HCT116 (cell line): ENCODE measurements around the gene ANO6. TPM values are rescaled to one million over a fixed set of nuclear protein-coding genes. Genes with fewer than 3 reads are reported as not detected.

ENCODE experiments used
- ATAC-seq: fragments of 200-7000 bp; cut with Tn5 transposase; 2 replicates; pipeline ENCODE4 v1.9.1; 2020; ENCODE audit warnings: mild to moderate bottlenecking, moderate library complexity
- BruUV-seq: library from RNA; stranded (reverse); fragments of 400-500 nt; replicated peaks from 2 replicates; lab custom pipeline; 2021; lab: Mats Ljungman, UMichigan
- CTCF ChIA-PET: fragments of 300-600 bp; sonication (Branson Sonifier 250); formaldehyde crosslinking; loops from one replicate; lab custom pipeline; 2021; ENCODE audit warnings: antibody characterized with exemption; lab: Charles Lee
- POLR2A ChIA-PET: fragments of 300-600, 350-600 bp; sonication (Branson Sonifier 250); formaldehyde crosslinking; loops from one replicate; lab custom pipeline; 2021; ENCODE audit warnings: antibody characterized with exemption; lab: Charles Lee
- RAD21 ChIA-PET, 2 experiments: fragments of 300-600 bp; sonication (Branson Sonifier 250); formaldehyde crosslinking; loops; one replicate each; lab custom pipeline; 2023; ENCODE audit warnings: low total read pairs in 2 of 2; ENCODE audit not compliant: uncharacterized antibody in 2 of 2, unreplicated experiment in 2 of 2, low non-redundant PET in 1 of 2; lab: Charles Lee
- DNase-seq: peaks from one replicate; pipeline ENCODE4 v3.0.0-alpha.2; 2010; ENCODE audit warnings: low read depth, low spot score
- H2AFZ ChIP-seq: fragments of 200-600 bp; shearing (Covaris generic), sonication (generic); 2 replicates; pipeline ENCODE4 v1.6.1; 2017; ENCODE audit warnings: low read depth, mixed run types, mixed read lengths, antibody characterized with exemption, low read length; ENCODE audit not compliant: poor library complexity, severe bottlenecking
- H3K27ac ChIP-seq: 2 replicates; pipeline ENCODE4 v1.5.1; 2012; ENCODE audit warnings: low read depth, low read length
- H3K27me3 ChIP-seq: fragments of 200-600 bp; sonication (generic); 2 replicates; pipeline ENCODE4 v1.6.1; 2016; ENCODE audit warnings: mixed run types, low read length, mixed read lengths; ENCODE audit not compliant: insufficient read depth
- H3K36me3 ChIP-seq, 2 experiments: fragments of 200-500 bp in 1 of 2; fragments of 200-600 bp in 1 of 2; sonication (Bioruptor generic) in 1 of 2; sonication (generic) in 1 of 2; 2 replicates each; pipeline versions ENCODE4 v1.5.1 to v1.6.1; 2014 to 2016; ENCODE audit warnings: low read length in 2 of 2, inconsistent platforms in 1 of 2, mixed read lengths in 1 of 2, mixed run types in 1 of 2; ENCODE audit not compliant: insufficient read depth in 2 of 2, control insufficient read depth in 1 of 2
- H3K4me1 ChIP-seq, 2 experiments: fragments of 200-600 bp in 1 of 2; sonication (generic) in 1 of 2; 2 replicates each; pipeline versions ENCODE4 v1.5.1 to v1.6.1; 2012 to 2017; ENCODE audit warnings: low read length in 2 of 2, inconsistent platforms in 1 of 2, mild to moderate bottlenecking in 1 of 2, mixed read lengths in 1 of 2, mixed run types in 1 of 2, moderate library complexity in 1 of 2; ENCODE audit not compliant: insufficient read depth in 2 of 2, control insufficient read depth in 1 of 2
- H3K4me2 ChIP-seq: fragments of 200-600 bp; sonication (generic); 2 replicates; pipeline ENCODE4 v1.6.1; 2017; ENCODE audit warnings: mixed run types, low read length, mixed read lengths
- H3K4me3 ChIP-seq, 2 experiments: fragments of 200-600 bp in 1 of 2; sonication (generic) in 1 of 2; replicated peaks in 1 of 2; 2 replicates each; pipeline ENCODE4 v1.5.1; 2011 to 2016; ENCODE audit warnings: low read length in 2 of 2, control low read depth in 1 of 2, low read depth in 1 of 2, mild to moderate bottlenecking in 1 of 2, mixed read lengths in 1 of 2, mixed run types in 1 of 2
- H3K79me2 ChIP-seq: fragments of 200-600 bp; sonication (generic); 2 replicates; pipeline ENCODE4 v1.6.1; 2017; ENCODE audit warnings: mild to moderate bottlenecking, mixed run types, low read length, moderate library complexity, mixed read lengths; ENCODE audit not compliant: insufficient read depth
- H3K9ac ChIP-seq: fragments of 200-600 bp; sonication (generic); 2 replicates; pipeline ENCODE4 v1.6.1; 2016; ENCODE audit warnings: low read length, mixed read lengths
- H3K9me2 ChIP-seq: fragments of 200-600 bp; sonication (generic), shearing (Covaris generic); 2 replicates; pipeline ENCODE4 v1.6.1; 2017; ENCODE audit warnings: mixed run types, mild to moderate bottlenecking, moderate library complexity; ENCODE audit not compliant: insufficient read depth
- H3K9me3 ChIP-seq, 2 experiments: fragments of 200-500 bp in 1 of 2; fragments of 200-600 bp in 1 of 2; sonication (Bioruptor generic) in 1 of 2; sonication (generic) in 1 of 2; 2 replicates each; pipeline ENCODE4 v1.6.1; 2014 to 2017; ENCODE audit warnings: low read length in 2 of 2, mixed read lengths in 2 of 2, inconsistent platforms in 1 of 2, low read depth in 1 of 2, mild to moderate bottlenecking in 1 of 2, mixed run types in 1 of 2, moderate library complexity in 1 of 2; ENCODE audit not compliant: control insufficient read depth in 1 of 2, insufficient read depth in 1 of 2
- H4K20me1 ChIP-seq: fragments of 200-600 bp; sonication (generic), shearing (Covaris generic); 2 replicates; pipeline ENCODE4 v1.6.1; 2017; ENCODE audit warnings: mixed run types, mild to moderate bottlenecking, moderate library complexity; ENCODE audit not compliant: insufficient read depth
- CEBPB ChIP-seq: IDR thresholded peaks from 2 replicates; pipeline ENCODE4 v1.6.1; 2012; ENCODE audit warnings: low read depth
- CTCF ChIP-seq, 3 experiments: fragments of 200-600 bp in 1 of 3; sonication (generic) in 1 of 3; IDR thresholded peaks in 2 of 3; conservative IDR thresholded peaks in 1 of 3; 2 replicates each; pipeline ENCODE4 v1.5.1; 2012 to 2017; ENCODE audit warnings: low read depth in 2 of 3, low read length in 2 of 3, antibody characterized with exemption in 1 of 3, borderline replicate concordance in 1 of 3, control low read depth in 1 of 3, mild to moderate bottlenecking in 1 of 3, mixed read lengths in 1 of 3, mixed run types in 1 of 3, moderate library complexity in 1 of 3; ENCODE audit not compliant: insufficient read depth in 1 of 3
- EGR1 ChIP-seq: IDR thresholded peaks from 2 replicates; pipeline ENCODE4 v1.6.1; 2012; ENCODE audit warnings: low read depth
- ELF1 ChIP-seq: IDR thresholded peaks from 2 replicates; pipeline ENCODE4 v1.6.1; 2012; ENCODE audit warnings: low read depth, borderline replicate concordance
- EZH2 ChIP-seq: fragments of 200-600 bp; sonication (generic); IDR thresholded peaks from 2 replicates; pipeline ENCODE4 v1.6.1; 2017; ENCODE audit warnings: antibody characterized with exemption, mixed run types
- EZH2phosphoT487 ChIP-seq: fragments of 200-600 bp; IDR thresholded peaks from 2 replicates; pipeline ENCODE4 v1.6.1; 2018; ENCODE audit warnings: antibody characterized with exemption, borderline replicate concordance
- FOSL1 ChIP-seq: IDR thresholded peaks from 2 replicates; pipeline ENCODE4 v1.6.1; 2012; ENCODE audit warnings: low read depth
- JUND ChIP-seq: IDR thresholded peaks from 2 replicates; pipeline ENCODE4 v1.6.1; 2012
- MAX ChIP-seq: IDR thresholded peaks from 2 replicates; pipeline ENCODE4 v1.6.1; 2012
- POLR2A ChIP-seq: IDR thresholded peaks from 2 replicates; pipeline ENCODE4 v1.7.0; 2011; ENCODE audit warnings: borderline replicate concordance; ENCODE audit not compliant: insufficient read depth, insufficient read length; ENCODE audit errors: extremely low read depth
- REST ChIP-seq: IDR thresholded peaks from 2 replicates; pipeline ENCODE4 v1.6.1; 2012; ENCODE audit warnings: low read depth
- SP1 ChIP-seq: IDR thresholded peaks from 2 replicates; pipeline ENCODE4 v1.6.1; 2012; ENCODE audit warnings: low read depth
- SRF ChIP-seq: IDR thresholded peaks from 2 replicates; pipeline ENCODE4 v1.6.1; 2012; ENCODE audit warnings: low read depth
- YY1 ChIP-seq: IDR thresholded peaks from 2 replicates; pipeline ENCODE4 v1.6.1; 2011; ENCODE audit warnings: low read length, low read depth, moderate library complexity, mild to moderate bottlenecking; ENCODE audit not compliant: insufficient replicate concordance; ENCODE audit errors: extremely low read depth
- ZFX ChIP-seq: fragments of 450-650 bp; IDR thresholded peaks from 2 replicates; pipeline ENCODE4 v1.6.1; 2017
- ZNF274 ChIP-seq: fragments of 200-500 bp; sonication (Bioruptor generic); IDR thresholded peaks from 2 replicates; pipeline ENCODE4 v1.6.1; 2014; ENCODE audit warnings: mild to moderate bottlenecking, low read depth, low read length, inconsistent platforms
- intact Hi-C: fragments of 100-400 bp; cut with micrococcal nuclease; formaldehyde crosslinking; loops from 2 replicates; pipeline ENCODE4 v1.10.0; 2022
- total RNA-seq: library from RNA; stranded (reverse); gene quantifications from one replicate; pipeline ENCODE4 v1.2.1, GENCODE V29; 2021; ENCODE audit not compliant: unreplicated experiment
- TF ChIP-seq, protein P1 (sequence below): IDR thresholded peaks from 2 replicates; pipeline ENCODE4 v1.6.1; 2012
- TF ChIP-seq, protein P2 (sequence below): IDR thresholded peaks from 2 replicates; pipeline ENCODE4 v1.6.1; 2011; ENCODE audit warnings: mild to moderate bottlenecking, low read length, moderate library complexity; ENCODE audit not compliant: insufficient replicate concordance; ENCODE audit errors: extremely low read depth

Gene ANO6
- total RNA-seq, 1 experiment from 2014 or later: 36.7 TPM

- H3K36me3 ChIP-seq: no peaks in the 10 kb centered on the region
- H3K79me2 ChIP-seq: peaks cover 15% of the 10 kb centered on the region; the same call in 1 of the 2 replicates
- no peak overlapping the region for H3K9ac ChIP-seq
- RAD21 ChIA-PET: no interaction called here
- no peak overlapping the region for H3K4me3 ChIP-seq
- ATAC-seq (no peak), DNase-seq (no peak)
- H3K27ac ChIP-seq: no peak overlapping the region
- intact Hi-C loops: no loop called here
- no peak overlapping the region for H3K4me2 ChIP-seq
- H3K9me2 ChIP-seq: no peaks in the 10 kb centered on the region
- no peaks in the 10 kb centered on the region for H3K27me3 ChIP-seq
- H3K4me1 ChIP-seq: peaks cover 11 to 15% of the 10 kb centered on the region in 2 experiments
- no peaks in the 10 kb centered on the region for H4K20me1 ChIP-seq
- TF ChIP-seq CEBPB (no peak), FOSL1 (no peak), CTCF (IDR thresholded peaks at IDR 0.05 in 2 of 3, conservative IDR thresholded peaks at IDR 0.05 in 1 of 3; ENCODE audit: borderline replicate concordance in 1 of 3, insufficient read depth in 1 of 3, low read depth in 2 of 3, low read length in 2 of 3) (no peak), EGR1 (no peak), ZFX (no peak), SP1 (no peak), ZNF274 (no peak), EZH2 (no peak), REST (no peak), YY1 (no peak), MAX (no peak), EZH2phosphoT487 (no peak), ELF1 (no peak), JUND (no peak), SRF (no peak), POLR2A (no peak)
- TF ChIP-seq, protein P1, sequence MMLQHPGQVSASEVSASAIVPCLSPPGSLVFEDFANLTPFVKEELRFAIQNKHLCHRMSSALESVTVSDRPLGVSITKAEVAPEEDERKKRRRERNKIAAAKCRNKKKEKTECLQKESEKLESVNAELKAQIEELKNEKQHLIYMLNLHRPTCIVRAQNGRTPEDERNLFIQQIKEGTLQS: no peak
- TF ChIP-seq, protein P2, sequence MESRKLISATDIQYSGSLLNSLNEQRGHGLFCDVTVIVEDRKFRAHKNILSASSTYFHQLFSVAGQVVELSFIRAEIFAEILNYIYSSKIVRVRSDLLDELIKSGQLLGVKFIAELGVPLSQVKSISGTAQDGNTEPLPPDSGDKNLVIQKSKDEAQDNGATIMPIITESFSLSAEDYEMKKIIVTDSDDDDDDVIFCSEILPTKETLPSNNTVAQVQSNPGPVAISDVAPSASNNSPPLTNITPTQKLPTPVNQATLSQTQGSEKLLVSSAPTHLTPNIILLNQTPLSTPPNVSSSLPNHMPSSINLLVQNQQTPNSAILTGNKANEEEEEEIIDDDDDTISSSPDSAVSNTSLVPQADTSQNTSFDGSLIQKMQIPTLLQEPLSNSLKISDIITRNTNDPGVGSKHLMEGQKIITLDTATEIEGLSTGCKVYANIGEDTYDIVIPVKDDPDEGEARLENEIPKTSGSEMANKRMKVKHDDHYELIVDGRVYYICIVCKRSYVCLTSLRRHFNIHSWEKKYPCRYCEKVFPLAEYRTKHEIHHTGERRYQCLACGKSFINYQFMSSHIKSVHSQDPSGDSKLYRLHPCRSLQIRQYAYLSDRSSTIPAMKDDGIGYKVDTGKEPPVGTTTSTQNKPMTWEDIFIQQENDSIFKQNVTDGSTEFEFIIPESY: no peak
- no peaks in the 10 kb centered on the region for H3K9me3 ChIP-seq
- no TSS peak for BruUV-seq
- CTCF ChIA-PET: no interaction called here
- H2AFZ ChIP-seq: no peak overlapping the region
- POLR2A ChIA-PET: no interaction called here
Measured at GRCh38 chr12:45254254-45254653, 38.4 kb downstream of the ANO6 start.
